ENCODE data around the gene MMEL1. TPM values are rescaled to one million over a fixed set of nuclear protein-coding genes. Genes with fewer than 3 reads are reported as not detected.
A peak's percentile ranks its signal among the peaks of the same experiment; 100 is the strongest.

Gene MMEL1
- total and polyA plus RNA-seq, 2 of the 13 experiments (the other 11 are each of a cell fraction or from before 2014, with no cell fraction given), result 0.48 TPM; not detected in 1

- TF ChIP-seq PATZ1 (CRISPR knock-in tag; IDR thresholded peaks at IDR 0.05), result no peak
- no peak for TF ChIP-seq FOXC1 (CRISPR knock-in tag; IDR thresholded peaks at IDR 0.05; ENCODE audit: borderline replicate concordance)
- no peak for TF ChIP-seq ASH2L (IDR thresholded peaks at IDR 0.05; ENCODE audit: insufficient read length, low read depth, low read length)
- no peak for TF ChIP-seq ZNF367 (CRISPR knock-in tag; IDR thresholded peaks at IDR 0.05; ENCODE audit: borderline replicate concordance)
Observed at GRCh38 chr1:2587860-2588571, 44.8 kb downstream of the MMEL1 start (continued).

GRCh38 chr1:2587071-2587859 lies 45.6 kb downstream of the MMEL1 start:
- H3K4me3 ChIP-seq (replicated peaks in 1 of 3; ENCODE audit: insufficient read depth in 1 of 3, low read depth in 2 of 3, low read length in 3 of 3), result peak overlapping the region; percentile 79 to 95 (median 90)
- intact Hi-C loops (cut with micrococcal nuclease; ENCODE audit: unreplicated experiment), result loop anchor here (10.0 kb wide), 1 partner anchor 48 kb away; the partner anchor contains the start of gene MMEL1
- DNase-seq (ENCODE audit: low spot score), result no peak
- WGBS (ENCODE audit: low lambda C conversion rate), result 33% methylated on average over 14 of the region's 52 CpGs
- peak overlapping the region; percentile 86 for H3K27ac ChIP-seq (ENCODE audit: extremely low read length, insufficient read depth, low read length)
- no TSS peak for BruUV-seq (replicated peaks)
- H3K9ac ChIP-seq (ENCODE audit: insufficient read depth, low read depth, low read length), result peak overlapping the region; percentile 76
- H2AFZ ChIP-seq (ENCODE audit: low read length), result no peak overlapping the region
- H3K27me3 ChIP-seq (ENCODE audit: control insufficient read depth in 1 of 2, insufficient read depth in 2 of 2, low read length in 2 of 2), result no peaks in the 10 kb centered on the region; a peak in 1 of 5 replicates
- peak overlapping the region; percentile 88 for H3K4me2 ChIP-seq (ENCODE audit: low read depth, low read length)
- H3K4me1 ChIP-seq (ENCODE audit: insufficient read depth, low read length), result peaks cover 40% of the 10 kb centered on the region
- no peaks in the 10 kb centered on the region for H3K79me2 ChIP-seq (ENCODE audit: insufficient read depth, low read length)
- no peaks in the 10 kb centered on the region for H3K36me3 ChIP-seq (replicated peaks in 1 of 2; ENCODE audit: control insufficient read depth in 1 of 2, insufficient read depth in 2 of 2, low read length in 2 of 2)
- POLR2A ChIA-PET, result interaction anchor here (0.7 to 2.7 kb wide), 4 partner anchors 9 to 174 kb away, joined by 3 to 18 read pairs (median 3); partner anchors contain the start of genes PEX10 and TNFRSF14
- in situ Hi-C loops (cut with HindIII; ENCODE audit: extremely low pct_ligation_motif_present, low pct_unique_long_range_greater_than_20kb), result no loop called here
- H4K20me1 ChIP-seq (ENCODE audit: insufficient read depth, low read length), result no peaks in the 10 kb centered on the region
- CTCF ChIA-PET (ENCODE audit: low intra/inter-chr PET ratio, low total read pairs), result no interaction called here
- H3K9me3 ChIP-seq (ENCODE audit: low read length), result no peaks in the 10 kb centered on the region
- ATAC-seq, result peak; percentile 13
- no peak for FAIRE-seq
- TF ChIP-seq RAD21 (CRISPR knock-in tag; IDR thresholded peaks at IDR 0.05) (no peak), AHR (CRISPR knock-in tag; IDR thresholded peaks at IDR 0.05) (no peak), ZNF646 (CRISPR knock-in tag; IDR thresholded peaks at IDR 0.05) (no peak), RFXANK (CRISPR knock-in tag; IDR thresholded peaks at IDR 0.05) (no peak), ZNF510 (CRISPR knock-in tag; IDR thresholded peaks at IDR 0.05; ENCODE audit: low read depth) (no peak), ELF4 (CRISPR knock-in tag; IDR thresholded peaks at IDR 0.05; ENCODE audit: borderline replicate concordance) (no peak), ZNF879 (CRISPR knock-in tag; IDR thresholded peaks at IDR 0.05) (no peak), ZNF841 (CRISPR knock-in tag; IDR thresholded peaks at IDR 0.05; ENCODE audit: borderline replicate concordance) (no peak), ZKSCAN5 (CRISPR knock-in tag; IDR thresholded peaks at IDR 0.05) (no peak)

Measured in HepG2 (cell line).